HG03039 (cell line): ENCODE results near the gene ARHGEF7.

ENCODE experiments used
- ATAC-seq: cut with Tn5 transposase; IDR thresholded peaks from one replicate; pipeline ENCODE4 v1.9.1; 2021; ENCODE audit warnings: mild to moderate bottlenecking, moderate library complexity; ENCODE audit not compliant: unreplicated experiment

The ARHGEF7 gene

DNA sequence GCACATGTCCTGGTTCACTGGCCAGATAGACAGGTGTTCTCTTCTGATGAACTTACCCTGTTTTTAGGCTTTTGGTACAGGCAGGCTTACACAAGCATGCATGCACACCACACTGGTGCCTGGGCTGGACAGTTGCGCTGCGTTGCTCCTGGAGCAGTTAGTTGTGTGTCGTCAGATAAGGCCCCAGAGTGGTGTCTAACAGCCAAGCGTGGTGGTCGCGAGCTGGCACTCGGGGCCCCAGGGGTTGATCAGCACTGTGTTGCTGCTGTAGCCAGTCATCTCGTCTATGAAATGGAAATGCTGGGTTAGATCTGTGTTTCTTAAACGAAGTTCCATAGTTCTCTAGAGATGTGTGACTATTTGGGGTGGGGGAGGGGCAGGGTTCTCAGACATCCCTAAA is 180.8 kb downstream of the ARHGEF7 start:
- no peak for ATAC-seq

DNA sequence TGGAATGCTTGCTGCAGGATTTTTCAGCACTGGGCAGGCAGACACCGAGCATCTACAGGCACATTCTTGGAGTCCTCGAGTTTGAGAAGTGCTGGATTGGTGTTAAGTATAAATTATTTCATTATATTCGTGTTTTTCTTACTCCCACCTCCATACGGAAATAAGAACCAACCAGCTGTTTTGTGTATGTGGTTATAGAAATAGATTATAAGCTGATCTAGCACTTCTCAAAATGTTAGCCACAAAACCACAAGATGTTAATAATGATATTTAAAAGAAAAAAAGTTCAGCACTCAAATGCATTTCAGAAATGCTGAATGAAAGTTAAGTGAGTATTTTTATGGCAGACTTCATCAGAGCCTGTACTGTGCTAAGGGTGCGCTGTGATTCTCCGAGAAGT is 181.3 kb downstream of the ARHGEF7 start:
- ATAC-seq: no peak

DNA sequence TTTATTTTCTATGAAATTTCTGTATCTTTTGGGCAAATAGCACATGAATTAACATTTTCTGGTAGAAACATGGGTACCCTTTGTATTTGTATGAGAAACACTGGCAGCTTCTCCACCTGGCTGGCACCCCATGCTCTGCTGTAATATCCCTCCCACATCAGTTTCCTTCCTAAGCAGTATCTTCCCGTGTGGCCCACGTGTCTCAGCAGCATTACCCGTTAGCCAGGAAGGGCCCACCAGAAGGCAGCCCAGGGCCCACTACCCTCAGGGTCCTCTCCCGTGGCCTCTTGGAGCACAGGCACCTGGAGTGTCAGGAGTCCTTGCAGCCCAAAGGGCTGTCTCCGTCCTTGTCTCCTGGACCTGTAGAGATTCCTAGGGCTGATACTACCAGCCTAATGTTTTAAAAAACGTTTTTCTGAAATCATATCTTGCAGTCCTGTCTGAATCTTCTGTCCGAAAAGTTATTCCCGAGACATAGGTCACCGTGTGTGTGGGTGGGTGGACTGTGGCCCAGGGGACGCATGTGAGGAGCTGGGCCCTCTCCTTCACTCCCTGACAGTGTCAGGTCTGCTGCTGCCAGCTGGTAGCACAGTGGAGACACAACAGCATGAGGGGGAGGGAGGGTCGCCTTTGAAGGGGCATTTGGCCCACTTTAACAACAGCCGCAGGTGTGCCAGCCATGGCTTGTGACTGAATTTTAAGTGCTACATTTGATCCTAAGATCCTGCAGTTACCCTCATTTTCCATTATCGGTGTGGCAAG is 183.3 kb downstream of the ARHGEF7 start:
- no peak for ATAC-seq

DNA sequence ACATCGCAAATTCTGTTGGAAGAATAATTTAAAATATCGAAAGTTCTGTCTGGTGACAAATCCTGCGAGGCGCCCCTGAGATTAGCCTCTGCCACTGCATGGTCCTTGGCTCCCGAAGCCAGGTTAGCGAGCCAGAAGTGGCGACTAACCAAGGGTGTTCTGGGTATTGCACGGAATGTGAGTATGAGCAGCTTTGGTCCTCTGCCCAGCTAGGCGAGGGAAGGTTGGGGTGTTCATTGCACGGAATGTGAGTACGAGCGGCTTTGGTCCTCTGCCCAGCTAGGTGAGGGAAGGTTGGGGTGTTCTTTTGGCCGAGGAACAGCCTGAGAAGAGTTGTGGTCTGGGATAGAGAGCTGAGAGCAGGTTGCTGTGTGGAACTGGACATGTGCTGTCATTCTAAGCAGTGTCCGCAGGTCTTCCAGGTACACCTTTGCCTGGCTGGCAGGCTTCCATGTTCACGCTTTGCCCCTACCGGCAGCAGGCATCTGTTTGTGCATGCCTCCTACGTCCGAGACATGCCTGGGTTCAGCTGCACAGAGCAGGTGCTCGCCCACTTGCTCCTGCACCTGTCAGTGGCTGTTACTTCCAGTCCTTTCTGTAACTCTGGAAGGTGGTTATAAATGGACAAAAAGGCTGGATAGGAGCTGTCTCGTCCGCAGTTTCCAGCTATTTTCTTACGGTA is 187.1 kb downstream of the ARHGEF7 start:
- ATAC-seq: no peak

DNA sequence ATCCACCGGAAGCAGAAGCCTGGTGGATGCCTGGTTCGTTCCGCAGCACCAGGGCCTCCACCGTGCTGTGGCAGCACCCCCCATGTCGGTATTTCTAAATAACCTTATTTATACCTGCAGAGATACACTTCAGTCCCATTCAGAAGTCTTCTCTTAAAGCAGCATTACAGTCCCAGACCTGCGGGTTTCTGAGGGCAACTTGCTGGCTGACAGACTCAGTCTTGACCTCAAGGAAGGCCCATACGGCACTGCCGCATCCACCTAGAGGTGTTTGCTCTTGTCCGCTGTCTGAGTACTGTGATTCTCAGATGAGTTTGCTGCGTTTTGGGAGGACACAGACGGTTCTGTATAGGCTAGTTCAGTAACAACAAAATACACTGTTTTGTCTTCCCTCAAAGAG is 188.4 kb downstream of the ARHGEF7 start:
- no peak for ATAC-seq

DNA sequence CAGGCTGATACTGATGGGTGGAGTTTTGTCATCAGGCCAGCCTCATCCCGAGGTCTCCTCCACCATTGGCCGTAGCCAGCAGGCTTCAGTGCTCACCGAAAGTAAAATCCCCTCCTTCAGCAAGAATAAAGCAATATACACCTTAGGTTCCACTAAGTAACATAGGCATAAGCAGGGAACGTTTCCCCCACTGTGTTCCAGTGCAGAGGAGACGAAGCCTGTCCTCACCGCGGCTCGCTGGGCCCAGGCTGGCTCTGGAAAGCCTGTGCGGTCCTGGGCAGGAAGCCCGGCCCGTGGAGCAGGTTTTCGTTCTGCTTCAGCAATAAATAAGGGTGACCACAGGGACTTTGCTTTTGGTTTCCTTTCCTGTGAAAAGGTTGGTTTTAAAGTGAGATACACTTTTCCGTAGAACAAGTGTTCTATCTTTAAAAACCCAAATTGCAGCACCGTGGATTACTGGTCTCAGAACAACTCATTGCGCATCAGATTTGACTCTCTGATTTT is 189.0 kb downstream of the ARHGEF7 start:
- no peak for ATAC-seq

DNA sequence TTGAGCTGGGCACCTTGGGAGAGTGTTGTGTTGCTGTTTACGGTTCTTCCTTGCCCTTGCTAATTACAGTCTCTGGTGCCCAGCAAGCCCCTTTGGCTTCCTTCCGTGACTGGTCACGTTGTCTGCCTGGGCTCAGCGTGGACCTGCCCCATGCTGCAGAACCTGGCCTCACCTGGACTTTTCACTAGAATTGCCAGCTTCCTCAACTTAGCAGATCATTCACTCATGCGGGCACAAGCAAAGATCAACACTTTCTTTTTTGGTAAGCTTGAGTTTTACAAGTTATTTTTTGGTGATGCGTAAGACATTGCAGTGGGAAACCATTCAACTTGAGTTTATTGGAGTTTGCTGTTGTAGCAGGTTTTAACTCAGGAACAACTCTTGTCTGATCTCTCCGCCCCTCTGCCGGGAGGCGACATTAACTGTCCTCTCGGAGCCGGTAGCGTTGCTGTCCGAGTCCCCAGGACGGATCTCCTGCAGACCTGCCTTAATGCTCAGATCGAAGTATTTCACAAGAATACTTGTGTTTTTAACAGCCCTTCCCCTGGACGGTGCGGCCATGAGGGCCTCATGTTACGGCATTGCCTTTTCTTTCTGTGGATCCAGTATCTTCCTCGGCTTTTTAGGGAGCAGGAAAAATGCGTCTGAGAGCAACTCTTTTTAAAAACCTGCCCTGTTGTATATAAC is 189.6 kb downstream of the ARHGEF7 start:
- ATAC-seq: no peak

DNA sequence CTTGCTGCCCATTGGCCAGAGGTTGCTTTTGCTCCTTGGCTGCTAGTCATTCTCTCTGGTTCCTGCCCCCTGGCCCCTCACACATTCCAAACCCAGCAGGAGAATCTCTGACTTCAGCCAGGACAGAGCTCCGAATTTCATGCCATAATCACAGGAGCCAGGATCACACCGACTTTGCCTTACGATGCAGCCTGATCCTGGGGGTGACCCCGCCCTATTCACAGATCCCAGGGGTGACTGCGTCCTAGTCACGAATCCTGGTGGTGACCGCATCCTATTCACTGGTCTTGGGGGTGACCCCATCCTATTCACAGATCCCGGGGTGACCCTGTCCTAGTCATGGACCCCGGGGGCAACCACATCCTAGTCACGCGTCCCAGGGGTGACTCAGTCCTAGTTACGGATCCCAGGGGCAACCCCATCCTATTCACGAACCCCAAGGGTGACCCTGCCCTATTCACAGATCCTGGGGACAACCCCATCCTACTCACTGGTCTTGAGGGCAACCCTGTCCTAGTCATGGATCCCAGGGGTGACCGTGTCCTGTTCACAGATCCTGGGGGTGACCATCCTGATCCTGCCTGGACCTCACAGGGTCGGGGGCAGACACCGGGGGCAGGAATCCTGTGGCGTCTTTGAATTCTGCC is 198.0 kb downstream of the ARHGEF7 start:
- no peak for ATAC-seq

DNA sequence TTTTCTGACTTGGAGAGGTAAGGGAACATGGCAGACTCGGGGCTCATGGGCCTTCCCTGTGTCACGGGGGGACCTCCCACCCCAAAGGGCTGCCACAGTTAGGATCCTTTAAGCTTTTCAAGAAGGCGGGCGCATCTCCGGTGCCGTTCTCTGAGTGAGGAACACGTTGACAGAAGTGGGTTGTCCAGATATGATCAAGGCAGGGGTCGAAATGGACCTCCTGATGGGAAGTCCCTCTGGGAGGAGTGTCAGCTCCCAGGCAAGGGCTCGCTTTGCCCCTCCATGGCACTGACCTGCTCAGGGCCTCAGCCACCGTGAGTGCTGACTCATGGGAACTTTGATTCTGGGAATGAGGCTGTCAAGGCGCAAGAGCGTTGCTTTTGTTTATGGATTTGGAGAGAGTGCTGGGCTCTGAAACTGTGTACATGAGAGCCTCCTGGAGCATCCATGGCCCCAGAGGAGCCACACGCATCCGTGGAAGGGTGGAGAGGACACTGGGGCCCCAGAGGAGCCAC is 198.9 kb downstream of the ARHGEF7 start:
- ATAC-seq: no peak

DNA sequence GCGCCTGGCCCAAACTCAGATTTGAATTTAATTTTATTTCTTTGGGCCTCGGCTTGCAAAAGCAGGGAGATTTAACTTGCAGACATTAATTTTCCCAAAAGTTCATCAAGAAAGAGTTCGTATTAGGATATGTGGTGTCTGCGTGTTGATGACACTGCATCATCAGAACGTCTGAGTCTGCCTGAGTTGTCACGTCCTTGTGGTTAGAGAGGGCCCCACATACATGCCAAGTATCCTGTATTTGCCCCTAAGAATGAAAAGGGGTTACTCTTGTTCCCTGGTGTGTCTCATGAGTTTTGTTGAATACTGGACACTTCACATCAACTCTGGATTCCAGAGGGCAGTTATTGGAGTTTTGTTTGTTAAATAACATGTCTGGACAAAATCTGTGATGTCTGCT is 199.7 kb downstream of the ARHGEF7 start:
- ATAC-seq: no peak

DNA sequence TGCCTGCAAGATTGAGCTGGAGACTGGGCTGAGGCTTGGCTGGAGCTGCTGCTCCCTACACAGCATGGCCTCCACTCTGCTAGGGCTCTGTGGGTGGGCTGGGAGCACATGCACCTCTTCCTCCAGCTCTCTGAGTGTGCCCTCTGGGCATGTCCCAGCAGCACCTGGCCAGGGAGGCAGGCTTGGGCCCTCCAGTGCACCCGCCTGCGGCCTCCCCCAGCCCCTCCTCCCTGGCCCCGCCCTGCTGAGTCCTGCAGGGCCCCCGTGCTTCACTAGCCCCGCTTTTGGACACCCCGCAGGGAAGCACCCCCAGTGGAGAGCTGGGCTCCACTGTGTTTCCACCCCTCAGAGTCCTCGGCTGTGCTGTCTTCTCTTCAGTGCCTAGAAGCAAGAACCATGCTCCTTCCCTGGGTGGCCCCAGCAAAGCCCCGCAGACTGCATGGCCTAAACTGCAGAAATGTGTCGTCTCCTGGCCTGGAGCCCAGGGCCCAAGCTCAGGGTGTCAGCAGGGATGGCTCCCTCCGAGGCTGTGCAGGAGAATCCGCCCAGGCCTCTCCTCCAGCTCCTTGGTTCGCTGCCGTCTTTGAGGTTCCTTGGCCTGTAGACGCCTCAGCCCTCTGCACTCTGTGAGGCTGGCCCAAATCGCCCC is 200.4 kb downstream of the ARHGEF7 start:
- no peak for ATAC-seq

DNA sequence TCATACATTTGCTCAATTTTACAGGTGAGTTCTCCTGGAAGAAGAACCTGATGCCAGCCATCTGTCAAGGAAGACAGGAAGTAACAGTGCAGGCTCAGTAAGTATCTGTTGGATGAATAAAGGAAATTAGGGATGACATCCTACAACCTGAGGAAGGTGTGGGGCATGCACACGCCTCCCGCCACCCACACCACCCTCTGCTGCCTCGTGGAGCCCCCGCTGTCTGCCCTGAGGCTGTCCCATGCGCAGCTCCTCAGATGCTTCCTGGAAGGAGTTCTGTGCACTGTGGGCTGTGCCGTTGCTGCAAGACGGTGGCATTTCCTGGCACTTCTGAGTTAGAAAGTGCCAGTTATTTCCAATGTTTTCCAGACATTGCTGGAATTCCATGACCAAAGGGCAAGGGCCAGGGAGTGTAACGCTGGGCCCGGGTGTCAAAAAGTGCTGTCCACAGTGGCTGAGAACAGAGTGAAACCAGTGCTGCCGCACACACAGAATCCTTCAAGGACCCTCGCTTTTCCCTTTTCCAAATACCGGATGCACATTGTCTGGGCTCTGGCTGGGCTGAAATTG is 201.1 kb downstream of the ARHGEF7 start:
- ATAC-seq: no peak

DNA sequence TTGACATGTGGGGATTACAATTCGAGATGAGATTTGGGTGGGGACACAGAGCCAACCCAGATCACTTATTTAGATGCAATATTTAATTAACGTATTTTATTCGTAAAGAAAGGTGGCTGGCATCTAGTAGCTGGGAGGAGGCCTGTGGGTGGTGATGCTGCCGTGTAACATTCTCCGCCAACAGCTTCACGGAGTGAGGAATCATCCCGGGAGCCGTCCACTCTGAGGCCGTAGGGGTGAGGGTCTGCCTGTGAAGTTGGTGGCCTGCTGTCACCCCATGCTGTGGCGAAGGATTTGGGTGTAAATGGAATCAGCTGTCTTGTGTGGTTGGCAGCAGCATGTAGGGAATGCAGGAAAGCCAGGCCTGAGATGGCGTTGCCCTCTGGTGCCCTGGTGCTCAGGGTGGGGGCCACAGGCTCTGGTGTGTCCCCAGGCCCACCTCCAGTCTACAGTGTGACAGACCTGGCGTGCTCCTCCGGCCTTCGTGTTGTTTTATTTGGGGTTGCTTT is 202.0 kb downstream of the ARHGEF7 start:
- ATAC-seq: no peak

DNA sequence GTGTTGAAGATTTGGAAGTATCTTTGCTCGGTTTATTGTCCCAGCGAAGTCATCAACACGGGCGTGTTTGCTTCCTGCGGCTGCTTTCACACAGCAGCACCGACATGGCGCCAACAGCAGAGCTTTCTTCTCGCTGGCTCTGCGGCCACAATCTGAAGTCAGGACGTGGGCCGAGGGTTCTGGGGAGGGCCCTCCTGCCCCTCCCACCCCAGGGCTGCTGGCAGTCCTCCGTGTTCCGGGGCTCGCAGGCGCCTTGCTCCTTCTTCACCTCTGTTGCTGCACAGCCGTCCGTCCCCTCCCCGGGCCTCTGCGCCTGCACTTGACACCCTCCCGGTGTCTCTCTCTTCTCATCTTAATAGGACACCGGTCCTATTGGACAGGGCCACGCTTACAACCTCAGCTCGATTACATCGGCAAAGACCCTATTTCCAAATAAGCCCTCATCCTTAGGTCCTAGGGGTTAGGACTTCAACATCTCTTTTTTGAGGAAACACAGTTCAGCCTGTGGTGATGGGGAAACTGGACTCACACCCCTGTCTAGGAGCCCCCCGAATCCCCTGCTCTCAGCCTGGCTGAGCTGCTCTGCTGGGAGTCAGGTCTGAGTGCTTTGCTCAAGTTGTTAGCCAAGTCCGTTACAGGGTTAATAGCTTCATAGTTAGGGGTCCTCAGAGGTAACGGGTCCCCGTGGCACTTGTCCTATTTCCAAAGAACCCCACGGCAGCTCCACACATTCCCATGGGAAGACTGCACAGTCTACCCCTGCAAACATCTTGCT is 202.6 kb downstream of the ARHGEF7 start:
- no peak for ATAC-seq

DNA sequence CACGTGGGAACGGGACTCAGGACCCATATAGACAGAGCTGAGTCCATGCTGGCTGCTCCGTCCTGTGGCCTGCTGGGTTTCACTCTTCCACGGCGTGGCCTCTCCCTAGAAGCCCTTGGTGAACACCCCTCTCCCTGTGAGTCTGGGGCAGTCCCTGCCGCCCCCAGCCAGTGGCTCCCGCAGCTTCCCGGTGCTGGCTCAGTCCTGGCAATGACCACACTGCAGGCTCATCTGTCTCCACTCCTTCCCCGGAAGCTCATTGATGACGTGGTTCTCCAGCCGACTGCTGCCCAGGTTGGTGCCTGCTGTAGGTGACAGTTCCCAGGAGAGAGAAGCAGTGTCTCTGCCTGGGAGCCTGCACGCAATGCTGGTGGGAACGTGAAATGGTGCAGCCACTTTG is 203.3 kb downstream of the ARHGEF7 start:
- no peak for ATAC-seq

DNA sequence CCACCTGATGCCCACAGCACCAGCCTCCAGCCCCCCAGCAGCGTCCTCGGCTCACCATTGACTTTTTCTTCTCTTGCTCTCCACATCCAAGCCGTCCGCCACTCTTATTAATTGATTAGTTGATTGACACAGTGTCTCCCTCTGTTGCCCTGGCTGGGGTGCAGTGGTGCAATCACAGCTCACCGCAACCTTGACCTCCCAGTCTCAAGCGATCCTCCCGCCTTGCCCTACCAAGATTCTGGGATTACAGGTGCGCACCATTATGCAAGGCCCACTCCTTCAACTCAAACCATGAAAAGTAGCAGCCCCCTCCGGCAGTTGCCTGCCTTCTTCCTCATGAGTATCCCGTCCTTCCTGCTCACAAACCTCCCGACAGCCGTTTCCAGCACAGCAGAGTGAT is 204.4 kb downstream of the ARHGEF7 start:
- ATAC-seq: no peak

DNA sequence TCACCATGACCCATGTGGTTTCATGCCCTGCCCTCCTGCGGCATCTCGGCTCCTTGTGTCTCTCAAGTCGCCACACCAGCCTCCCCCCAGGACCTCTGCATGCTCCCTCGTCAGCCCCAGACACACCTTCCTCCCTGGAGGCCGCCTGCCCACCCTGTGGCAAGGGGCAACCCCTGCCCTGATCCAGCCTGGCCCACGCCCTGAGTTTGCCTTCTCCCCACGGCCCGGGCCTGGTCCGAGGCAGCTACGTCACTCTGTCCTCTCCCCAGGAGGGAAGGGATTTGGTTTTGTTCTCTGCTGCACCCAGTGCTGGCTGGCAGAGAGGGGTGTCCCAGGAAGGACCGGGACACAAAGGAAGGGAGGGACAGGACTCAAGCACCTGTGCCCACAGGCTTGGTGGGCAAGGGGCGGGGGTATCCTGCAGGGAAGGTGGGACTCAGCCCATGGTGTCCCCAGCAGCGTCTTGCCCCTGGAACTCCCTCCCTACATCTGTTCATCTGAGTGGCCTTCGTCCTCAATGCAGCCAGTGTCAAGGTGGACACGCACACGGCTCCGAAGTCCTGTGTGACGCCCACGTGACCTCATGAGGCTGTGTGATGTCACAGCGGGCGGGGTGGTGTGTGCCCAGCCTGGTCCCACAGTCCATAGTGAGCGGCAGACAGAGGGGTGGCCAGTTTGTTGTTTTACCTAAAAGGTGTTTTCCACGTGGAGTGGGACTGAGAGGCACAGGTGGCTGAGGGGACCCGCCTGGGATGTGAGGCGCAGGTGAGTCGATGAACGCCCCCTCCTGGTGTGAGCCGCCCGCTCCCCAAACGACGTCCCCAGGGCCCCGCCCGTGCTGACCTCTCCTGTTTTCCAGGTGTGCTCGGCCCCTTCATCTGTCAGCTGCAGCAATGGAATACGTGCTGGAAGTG is 205.1 kb downstream of the ARHGEF7 start, which contains the start of gene TEX29:
Gene TEX29, plus strand, starts transcription at position 645 of the 914 bp plus-strand sequence. Its CDS starts 249 bp downstream, at position 894.
- ATAC-seq: no peak
